Right lobe of liver (tissue), 4 donors: ENCODE results near the gene NRXN3.

Source experiments
- POLR2A ChIP-seq: fragments of 450-650 bp; IDR thresholded peaks from one replicate; pipeline ENCODE4 v1.6.1; 2017; ENCODE audit warnings: antibody characterized with exemption, mild to moderate bottlenecking
- TF ChIP-seq, protein P1 (sequence below), 4 donors: fragments of 200-600 bp in 3 of 4; fragments of 450-650 bp in 1 of 4; IDR thresholded peaks; one replicate each; pipeline versions ENCODE4 v1.5.1 to v1.8.0; 2016 to 2022; ENCODE audit warnings: antibody characterized with exemption in 4 of 4, mild to moderate bottlenecking in 2 of 4
- donor health status: DM: no; HTN: no; CAD: no.
- donor health status: DM: no; HTN: no; CAD: no.
- donor health status: DM: no; HTN: yes; CAD: no.

DNA sequence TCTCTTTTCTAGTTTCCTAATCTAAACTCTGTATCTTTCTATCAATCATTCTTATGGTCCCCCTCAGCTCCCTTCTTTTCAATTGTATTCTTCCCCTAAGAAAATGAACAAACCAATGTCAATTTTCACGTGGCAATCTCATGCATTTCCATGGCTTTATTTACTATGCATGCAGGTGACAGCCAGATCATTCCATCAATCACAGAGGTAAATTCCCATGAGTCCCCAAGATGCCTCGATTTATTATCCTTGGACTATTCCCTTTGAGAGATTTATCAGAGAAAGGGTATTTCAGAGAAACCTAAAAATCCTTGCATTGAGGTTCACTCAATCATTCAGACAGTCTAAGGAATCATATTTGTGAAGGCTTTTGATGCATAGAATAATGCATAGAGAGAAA, 1739.9 kb downstream of the NRXN3 start:
- no peak for TF ChIP-seq POLR2A
- TF ChIP-seq, protein P1, sequence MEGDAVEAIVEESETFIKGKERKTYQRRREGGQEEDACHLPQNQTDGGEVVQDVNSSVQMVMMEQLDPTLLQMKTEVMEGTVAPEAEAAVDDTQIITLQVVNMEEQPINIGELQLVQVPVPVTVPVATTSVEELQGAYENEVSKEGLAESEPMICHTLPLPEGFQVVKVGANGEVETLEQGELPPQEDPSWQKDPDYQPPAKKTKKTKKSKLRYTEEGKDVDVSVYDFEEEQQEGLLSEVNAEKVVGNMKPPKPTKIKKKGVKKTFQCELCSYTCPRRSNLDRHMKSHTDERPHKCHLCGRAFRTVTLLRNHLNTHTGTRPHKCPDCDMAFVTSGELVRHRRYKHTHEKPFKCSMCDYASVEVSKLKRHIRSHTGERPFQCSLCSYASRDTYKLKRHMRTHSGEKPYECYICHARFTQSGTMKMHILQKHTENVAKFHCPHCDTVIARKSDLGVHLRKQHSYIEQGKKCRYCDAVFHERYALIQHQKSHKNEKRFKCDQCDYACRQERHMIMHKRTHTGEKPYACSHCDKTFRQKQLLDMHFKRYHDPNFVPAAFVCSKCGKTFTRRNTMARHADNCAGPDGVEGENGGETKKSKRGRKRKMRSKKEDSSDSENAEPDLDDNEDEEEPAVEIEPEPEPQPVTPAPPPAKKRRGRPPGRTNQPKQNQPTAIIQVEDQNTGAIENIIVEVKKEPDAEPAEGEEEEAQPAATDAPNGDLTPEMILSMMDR (IDR thresholded peaks at IDR 0.05) = no peak
